Ammon's horn (tissue), 1 donor: ENCODE measurements around the gene PTPDC1.
A peak's percentile ranks its signal among the peaks of the same experiment; 100 is the strongest.
"Not testable (repeated sequence)": the region's sequence is repeated elsewhere in the genome, so short reads cannot be mapped to it uniquely, and the experiment has no call there.

Source experiments
- DNase-seq: peaks from one replicate; pipeline ENCODE4 v3.0.0-alpha.2; 2016; ENCODE audit warnings: low spot score

The PTPDC1 gene

DNA sequence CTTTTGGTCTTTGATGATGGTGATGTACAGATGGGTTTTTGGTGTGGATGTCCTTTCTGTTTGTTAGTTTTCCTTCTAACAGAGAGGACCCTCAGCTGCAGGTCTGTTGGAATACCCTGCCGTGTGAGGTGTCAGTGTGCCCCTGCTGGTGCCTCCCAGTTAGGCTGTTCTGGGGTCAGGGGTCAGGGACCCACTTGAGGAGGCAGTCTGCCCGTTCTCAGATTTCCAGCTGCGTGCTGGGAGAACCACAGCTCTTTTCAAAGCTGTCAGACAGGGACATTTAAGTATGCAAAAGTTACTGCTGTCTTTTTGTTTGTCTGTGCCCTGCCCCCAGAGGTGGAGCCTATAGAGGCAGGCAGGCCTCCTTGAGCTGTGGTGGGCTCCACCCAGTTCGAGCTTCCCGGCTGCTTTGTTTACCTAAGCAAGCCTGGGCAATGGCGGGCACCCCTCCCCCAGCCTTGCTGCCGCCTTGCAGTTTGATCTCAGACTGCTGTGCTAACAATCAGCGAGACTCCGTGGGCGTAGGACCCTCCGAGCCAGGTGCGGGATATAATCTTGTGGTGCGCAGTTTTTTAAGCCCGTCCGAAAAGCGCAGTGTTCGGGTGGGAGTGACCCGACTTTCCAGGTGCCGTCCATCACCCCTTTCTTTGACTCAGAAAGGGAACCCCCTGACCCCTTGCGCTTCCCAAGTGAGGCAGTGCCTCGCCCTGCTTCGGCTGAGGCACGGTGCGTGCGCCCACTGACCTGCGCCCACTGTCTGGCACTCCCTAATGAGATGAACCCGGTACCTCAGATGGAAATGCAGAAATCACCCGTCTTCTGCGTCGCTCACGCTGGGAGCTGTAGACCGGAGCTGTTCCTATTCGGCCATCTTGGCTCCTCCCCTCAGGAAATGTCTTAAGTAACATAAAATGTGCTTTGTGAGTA is 10.2 kb downstream of the PTPDC1 start:
- DNase-seq = not testable (repeated sequence)

DNA sequence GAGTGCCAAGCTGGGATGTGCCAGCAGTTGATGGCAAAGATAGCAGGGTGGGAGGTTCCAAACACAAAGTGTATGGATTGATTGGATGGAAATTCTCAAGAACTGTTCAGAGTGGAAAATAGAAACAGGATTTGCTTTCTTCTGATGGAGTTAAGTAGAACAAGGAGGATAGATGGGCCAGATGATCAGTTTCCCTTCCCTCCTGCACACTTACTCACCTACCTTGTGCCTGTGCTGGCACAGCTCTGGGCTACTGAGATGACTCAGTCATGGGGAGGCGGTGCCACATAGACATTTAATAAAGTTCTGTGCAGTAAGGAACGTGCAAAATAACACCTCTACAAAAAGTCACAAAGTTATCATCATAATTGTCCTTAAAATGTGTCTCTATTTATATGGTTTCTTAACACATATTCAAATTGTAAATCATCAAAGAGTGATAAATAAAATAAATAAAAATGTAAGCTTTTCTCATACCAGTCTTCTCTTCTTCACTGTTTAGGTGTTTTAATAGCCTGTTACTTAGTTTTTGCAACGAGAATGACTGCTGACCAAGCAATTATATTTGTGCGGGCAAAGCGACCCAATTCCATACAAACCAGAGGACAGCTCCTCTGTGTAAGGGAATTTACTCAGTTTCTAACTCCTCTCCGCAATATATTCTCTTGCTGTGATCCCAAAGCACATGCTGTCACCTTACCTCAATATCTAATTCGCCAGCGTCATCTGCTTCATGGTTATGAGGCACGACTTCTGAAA is 12.7 kb downstream of the PTPDC1 start:
- DNase-seq = no peak

DNA sequence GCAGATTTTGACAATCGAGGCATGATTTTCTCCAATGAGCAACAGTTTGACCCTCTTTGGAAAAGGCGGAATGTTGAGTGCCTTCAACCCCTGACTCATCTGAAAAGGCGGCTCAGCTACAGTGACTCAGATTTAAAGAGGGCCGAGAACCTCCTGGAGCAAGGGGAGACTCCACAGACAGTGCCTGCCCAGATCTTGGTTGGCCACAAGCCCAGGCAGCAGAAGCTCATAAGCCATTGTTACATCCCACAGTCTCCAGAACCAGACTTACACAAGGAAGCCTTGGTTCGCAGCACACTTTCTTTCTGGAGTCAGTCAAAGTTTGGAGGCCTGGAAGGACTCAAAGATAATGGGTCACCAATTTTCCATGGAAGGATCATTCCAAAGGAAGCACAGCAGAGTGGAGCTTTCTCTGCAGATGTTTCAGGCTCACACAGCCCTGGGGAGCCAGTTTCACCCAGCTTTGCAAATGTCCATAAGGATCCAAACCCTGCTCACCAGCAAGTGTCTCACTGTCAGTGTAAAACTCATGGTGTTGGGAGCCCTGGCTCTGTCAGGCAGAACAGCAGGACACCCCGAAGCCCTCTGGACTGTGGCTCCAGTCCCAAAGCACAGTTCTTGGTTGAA is 13.6 kb downstream of the PTPDC1 start:
- DNase-seq = no peak

DNA sequence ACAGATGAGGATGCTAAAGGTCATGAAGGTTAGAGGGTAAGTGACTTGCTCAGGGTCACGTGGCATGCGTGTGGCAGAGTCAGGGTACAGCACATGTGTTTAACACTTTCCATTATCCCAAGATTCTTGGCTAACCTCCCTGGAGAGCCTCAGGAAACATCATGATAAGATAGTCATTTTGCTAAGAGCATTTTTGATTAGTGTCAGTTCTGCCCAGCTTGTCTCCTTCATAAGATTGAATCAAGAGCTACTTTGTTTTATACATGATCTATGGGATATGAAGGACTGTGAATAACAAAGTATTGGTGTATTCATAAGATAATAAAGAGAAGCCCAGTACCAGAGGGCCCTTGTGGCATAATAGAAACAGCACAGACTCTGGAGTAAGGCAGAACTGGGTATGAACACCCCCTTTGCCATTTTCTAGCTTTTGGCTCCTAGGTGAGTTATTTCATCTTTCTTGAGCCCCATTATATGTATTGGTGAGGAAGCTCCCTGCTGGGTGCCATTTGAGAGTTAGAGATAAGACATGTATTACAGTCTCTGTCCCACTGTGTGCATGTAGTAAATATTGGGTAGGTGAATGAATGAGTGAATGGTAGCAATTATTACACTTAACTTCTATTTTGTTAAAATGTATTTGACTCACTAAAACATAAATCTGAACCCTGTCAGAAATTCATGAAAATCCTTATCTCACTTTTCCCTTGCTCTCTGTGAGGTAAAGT is 16.1 kb downstream of the PTPDC1 start:
- DNase-seq = no peak

DNA sequence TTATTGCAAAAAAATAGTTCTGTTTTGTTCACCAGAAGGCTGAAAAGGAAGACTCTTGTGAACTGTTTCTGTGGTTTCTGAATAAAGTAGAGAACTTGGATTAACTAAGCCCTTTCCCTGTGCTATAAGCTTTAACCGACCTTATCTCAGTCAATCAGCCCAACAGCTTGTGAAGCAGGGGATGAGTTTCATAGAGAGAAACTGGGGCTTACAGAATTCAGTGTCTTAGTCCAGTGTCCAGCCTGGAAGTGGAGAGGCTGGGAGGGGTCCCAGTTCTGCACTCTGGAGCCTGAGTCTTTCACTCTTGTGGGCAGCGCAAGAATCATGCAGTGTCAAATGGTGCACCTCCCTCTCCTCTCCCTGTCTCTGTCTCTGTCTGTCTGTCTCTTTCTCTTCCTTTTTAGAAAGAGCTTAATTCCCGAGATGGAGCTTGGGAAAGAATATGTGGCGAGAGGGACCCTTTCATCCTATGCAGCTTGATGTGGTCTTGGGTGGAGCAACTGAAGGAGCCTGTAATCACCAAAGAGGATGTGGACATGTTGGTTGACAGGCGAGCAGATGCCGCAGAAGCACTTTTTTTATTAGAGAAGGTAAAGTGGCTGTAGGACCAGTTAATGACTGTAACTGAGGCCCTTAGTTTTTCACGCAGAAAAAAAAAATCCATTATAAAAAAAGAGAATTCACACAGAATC is 17.0 kb downstream of the PTPDC1 start:
- no peak for DNase-seq

DNA sequence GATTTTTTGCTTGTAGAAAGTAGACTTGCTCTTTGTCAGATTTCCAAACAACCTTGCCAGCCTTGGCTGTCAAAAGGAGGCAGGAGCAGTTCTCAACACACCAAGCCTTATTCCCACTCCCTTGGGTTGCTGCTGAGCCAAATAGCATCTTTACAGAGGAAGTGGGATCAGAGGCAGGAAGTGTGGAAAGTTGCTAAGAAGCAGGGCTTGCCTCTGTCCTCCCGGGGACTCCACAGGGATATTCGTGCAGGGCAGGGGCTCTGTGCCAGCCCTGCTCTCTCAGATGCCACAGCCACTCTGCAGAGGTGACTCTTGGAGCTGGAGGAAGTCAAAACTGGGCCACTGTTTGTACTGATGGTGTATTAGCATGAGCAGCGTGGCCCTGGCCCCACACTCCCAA is 24.3 kb downstream of the PTPDC1 start:
- peak; percentile 50 for DNase-seq

DNA sequence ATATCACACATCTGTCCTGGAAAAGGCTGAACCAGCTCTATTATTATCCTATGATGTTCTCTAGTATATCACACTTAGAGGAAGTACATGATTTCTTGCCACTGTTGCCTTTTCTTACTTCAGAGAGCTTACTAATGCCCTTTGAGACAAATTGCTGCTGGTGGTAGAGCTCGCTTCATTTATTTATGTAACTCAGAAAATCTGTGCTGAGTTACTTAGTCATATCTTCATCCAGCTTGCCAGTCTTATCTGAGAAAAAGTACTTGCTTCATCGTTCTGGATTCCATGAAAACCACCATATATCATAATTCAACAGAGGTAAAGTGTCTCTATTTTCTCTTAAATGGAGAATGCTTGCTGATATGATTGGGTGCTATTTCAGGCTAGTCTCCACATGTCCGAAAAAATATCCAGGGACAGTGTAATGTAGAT is 26.6 kb downstream of the PTPDC1 start:
- no peak for DNase-seq

DNA sequence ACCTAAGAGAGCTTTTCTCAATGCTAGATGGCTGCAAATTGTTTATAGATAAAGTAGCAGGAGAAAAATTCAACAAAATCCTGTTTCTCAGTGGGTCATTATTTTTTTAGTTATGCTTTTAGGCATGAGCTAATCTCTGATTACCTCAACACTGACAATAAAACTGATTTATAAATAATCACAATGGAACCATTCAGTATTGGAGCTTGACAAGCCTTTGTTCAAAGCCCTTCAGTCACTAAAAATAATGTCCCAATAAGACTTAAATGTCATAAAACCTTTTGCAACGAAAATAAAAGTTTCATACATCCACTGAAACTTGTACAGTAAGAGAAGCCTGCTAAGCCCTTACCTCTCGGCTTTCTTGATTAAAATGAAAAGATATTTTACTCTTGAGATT is 27.2 kb downstream of the PTPDC1 start:
- DNase-seq = no peak

DNA sequence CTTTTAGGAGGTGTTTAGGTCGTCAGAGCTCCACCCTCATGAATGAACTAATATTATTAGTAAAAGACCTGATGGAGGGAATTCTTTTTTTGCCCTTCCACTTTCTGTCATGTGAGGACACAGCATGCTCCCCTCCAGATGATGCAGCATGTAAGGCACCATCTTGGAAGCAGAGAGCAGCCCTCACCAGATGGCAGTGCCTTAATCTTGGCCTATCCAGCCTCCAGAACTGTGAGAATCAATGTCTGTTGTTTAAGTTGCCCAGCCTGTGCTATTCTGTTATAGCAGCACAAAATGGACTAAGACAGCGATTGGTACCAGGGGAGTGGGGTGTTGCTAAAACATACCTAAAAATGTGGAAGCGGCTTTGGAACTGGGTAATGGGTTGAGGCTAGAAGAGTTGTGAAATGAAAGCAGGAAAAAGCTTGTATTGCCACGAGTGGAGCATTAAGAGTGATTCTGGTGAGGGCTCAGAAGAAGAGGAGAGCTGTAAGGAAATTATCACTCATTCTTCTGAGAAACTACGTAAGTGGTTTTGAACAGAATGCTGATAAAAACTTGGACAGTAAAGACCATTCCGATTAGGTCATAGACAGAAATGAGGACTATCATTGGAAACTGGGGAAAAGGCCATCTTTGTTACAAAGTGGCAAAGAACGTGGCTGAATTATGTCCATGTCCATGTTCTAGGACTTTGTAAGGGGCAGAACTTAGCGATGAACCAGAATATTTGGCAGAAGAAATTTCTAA is 28.6 kb downstream of the PTPDC1 start:
- DNase-seq = no peak

DNA sequence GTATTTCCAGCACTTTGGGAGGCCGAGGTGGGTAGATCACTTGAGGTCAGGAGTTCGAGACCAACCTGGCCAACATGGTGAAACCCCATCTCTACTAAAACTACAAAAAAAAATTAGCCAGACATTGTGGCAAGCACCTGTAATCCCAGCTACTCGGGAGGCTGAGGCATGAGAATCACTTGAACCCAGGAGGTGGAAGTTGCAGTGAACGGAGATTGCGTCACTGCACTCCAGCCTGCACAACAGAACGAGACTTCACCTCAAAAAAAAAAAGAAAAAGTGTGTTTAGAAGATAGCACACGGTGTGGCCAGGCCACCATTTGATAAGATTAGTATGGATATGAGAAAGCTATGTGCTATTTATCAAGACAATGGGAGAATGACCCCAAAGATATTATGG is 35.8 kb downstream of the PTPDC1 start:
- not testable (repeated sequence) for DNase-seq

DNA sequence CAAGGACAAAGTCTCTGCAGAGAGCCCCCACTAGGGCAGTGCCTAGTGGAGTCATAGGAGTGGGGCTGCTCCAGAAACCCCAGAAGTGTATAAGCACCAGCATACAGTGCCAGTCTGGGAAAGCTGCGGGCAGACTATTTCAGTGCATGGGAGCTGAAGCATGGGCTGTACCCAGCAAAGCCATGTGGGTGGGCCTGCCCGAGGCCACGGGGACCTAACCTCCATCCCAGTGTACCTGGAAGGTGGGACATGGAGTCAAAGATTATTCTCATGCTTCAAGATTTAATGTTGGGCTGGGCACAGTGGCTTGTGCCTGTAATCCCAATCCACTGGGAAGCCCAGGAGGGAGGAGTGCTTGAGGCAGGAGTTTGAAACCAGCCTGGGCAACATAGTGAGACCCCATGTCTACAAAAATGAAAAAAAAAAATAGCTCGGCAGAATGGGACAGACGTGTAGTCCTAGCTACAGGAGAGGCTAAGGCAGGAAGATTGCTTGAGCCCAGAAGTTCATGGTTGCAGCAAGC is 36.7 kb downstream of the PTPDC1 start:
- DNase-seq = no peak

DNA sequence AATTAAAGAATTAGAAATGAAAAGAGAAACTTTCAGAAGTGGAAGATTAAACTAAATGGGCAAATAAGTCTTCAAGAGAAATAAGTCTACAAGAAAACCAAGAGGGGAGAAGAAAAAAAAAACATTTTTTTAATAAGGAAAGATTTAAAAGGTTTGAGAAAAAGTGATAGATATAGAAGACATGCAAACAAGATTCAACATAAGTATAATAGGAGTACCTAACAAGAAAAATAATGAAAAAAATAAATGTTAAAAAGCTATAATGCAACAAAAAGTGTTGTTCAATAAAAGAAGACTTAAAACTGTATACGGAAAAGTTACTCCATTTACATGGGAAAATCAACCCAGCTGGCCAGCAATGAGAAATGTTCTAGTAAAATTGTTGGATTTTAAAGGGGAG is 42.6 kb downstream of the PTPDC1 start:
- no peak for DNase-seq

DNA sequence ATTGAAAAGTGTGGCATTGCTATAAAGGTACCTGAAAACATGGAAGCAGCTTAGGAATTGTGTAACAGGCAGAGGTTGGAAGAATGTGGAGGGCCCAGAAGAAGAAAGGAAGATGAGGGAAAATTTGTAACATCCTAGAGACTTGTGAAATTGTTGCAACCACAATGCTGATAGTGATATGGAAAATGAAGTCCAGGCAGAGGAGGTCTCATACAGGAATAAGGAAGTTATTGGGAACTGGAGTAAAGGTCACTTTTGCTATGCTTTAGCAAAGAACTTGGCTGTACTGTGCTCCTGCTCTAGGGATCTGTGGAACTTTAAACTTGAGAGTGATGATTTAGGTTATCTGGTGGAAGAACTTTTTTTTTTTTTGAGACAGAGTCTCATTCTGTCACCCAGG is 43.5 kb downstream of the PTPDC1 start:
- no peak for DNase-seq

DNA sequence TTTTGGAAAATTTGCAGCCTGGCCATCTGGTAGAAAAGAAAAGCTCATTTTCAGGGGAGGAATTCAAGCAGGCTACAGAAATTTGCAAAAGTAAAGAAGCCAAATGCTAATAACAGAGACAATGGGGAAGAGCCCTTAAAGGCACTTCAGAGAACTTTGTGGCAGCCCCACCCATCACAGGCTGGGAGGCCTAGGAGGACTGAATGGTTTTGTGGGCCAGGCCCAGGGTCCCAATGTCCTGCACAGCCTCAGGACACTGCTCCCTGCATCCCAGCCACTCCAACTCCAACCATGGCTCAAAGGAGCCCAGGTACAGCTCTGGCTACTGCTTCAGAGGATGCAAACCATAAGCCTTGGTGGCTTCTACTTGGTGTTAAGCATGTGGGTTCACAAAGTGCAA is 44.3 kb downstream of the PTPDC1 start:
- DNase-seq = no peak

DNA sequence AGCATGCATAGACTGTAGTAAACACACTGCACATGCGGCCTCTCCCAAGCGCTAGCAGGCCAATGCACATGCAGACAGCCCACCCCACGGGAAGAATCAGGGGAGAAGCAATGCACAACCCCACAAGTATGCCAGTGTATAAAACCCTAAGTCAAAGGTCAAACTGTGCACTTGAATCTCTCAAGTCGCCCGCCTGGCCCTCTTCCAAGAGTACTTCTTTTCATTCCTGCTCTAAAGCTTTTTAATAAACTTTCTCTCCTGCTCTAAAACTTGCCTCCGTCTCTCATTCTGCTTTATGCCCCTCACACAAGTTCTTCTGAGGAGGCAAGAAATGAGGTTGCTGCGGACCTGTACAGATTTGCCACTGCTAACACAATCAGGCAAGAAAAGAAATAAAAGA is 50.4 kb downstream of the PTPDC1 start:
- DNase-seq = no peak

DNA sequence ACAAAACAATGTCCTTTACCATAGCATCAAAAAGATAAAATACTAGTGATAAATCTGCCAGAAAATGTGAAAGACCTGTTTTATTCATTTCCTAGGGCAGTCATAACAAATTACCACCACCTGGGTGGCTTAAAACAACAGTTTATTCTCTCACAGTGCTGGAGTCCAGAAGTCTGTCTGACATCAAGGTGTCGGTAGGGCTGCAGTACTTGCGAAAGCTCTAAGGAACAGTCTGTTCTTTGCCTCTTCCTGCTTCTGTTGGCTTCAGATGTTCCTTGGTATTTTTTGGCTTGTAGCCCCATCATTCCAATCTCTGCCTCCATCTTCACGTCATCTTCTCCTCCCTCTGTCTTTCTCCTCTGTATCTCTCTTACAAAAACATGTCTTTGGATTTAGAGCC is 51.0 kb downstream of the PTPDC1 start:
- peak; percentile 24 for DNase-seq

DNA sequence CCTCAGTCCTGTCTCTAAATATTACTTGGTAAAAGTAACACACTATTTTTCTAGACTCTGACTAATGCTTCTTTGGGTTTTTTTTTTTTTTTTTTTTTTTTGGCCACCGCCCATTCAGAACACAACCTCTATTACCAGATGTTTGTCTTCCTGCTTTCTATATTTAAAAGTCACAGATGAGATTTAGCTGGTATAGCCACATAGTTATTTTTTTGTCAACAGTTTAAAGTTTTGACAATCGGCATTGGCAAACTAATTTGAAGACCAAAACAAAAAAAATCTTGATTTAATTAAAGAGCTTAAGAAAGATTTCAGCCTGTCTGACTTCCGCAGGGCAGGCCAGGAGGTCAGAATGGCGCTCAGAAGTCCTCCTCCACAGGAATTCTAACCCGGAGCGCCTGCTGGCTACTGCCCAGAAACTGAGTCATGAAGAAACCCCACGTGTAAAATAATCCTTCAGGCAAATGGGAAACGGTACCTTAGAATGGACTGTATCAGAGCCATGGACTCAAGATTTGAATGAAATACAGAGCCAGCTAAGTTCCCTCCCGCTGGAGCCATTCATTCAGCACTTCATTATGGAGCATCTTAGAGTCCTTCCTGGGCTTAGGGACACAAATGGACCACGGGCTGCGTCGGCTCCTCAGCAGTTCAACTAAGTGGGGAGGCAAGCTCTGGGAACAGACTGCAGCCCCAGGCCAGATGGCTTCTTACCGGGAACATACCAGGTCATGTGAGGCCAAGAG is 55.6 kb downstream of the PTPDC1 start:
- no peak for DNase-seq

DNA sequence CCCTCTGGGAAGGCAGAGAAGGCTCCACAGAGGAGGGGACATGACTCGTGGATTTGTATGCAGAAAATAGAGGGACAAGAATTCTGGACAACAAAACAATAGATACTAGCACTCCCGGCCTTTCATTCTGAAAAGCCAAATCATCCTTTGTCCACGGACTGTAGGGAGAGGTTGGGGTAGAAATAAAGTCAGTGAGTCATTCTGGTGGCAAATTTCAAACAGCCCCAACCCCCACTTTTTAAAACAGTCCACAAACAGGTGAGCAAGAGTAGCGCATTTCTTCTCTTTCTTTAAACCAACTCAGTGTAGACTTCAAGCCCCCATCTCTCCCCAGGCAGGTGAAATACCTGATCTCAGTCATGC is 56.1 kb downstream of the PTPDC1 start:
- no peak for DNase-seq
